PFSK-1 (cell line): ENCODE measurements around the gene IKBKE.

Experiments used
- FOXP2 ChIP-seq: optimal IDR thresholded peaks from 2 replicates; pipeline ENCODE3; 2011; ENCODE audit warnings: borderline replicate concordance, control low read depth, inconsistent platforms; ENCODE audit not compliant: insufficient read depth; ENCODE audit errors: extremely low read length, extremely low read depth
- POLR2AphosphoS5 ChIP-seq: IDR thresholded peaks from 2 replicates; pipeline ENCODE4 v1.6.1; 2012; ENCODE audit warnings: low read depth, mild to moderate bottlenecking, control low read depth, low read length, moderate library complexity
- SIN3A ChIP-seq: IDR thresholded peaks from 2 replicates; pipeline ENCODE4 v1.6.1; 2012; ENCODE audit warnings: mild to moderate bottlenecking, low read length, moderate library complexity, borderline replicate concordance; ENCODE audit not compliant: insufficient read depth
- TAF1 ChIP-seq: IDR thresholded peaks from 2 replicates; pipeline ENCODE4 v1.6.1; 2012; ENCODE audit warnings: low read length, control low read depth, borderline replicate concordance; ENCODE audit not compliant: insufficient read depth
- TF ChIP-seq, protein P1 (sequence below), 2 experiments: IDR thresholded peaks; 2 replicates each; pipeline versions ENCODE4 v1.6.1 to v1.8.0; 2011 to 2012; ENCODE audit warnings: low read depth in 2 of 2, low read length in 2 of 2, control low read depth in 1 of 2, inconsistent platforms in 1 of 2, mild to moderate bottlenecking in 1 of 2, moderate library complexity in 1 of 2; ENCODE audit not compliant: insufficient read depth in 1 of 2

IKBKE gene

GRCh38 chr1:206498685-206499084, 28.4 kb downstream of the IKBKE start:
- TF ChIP-seq POLR2AphosphoS5 = no peak
- TF ChIP-seq, protein P1, sequence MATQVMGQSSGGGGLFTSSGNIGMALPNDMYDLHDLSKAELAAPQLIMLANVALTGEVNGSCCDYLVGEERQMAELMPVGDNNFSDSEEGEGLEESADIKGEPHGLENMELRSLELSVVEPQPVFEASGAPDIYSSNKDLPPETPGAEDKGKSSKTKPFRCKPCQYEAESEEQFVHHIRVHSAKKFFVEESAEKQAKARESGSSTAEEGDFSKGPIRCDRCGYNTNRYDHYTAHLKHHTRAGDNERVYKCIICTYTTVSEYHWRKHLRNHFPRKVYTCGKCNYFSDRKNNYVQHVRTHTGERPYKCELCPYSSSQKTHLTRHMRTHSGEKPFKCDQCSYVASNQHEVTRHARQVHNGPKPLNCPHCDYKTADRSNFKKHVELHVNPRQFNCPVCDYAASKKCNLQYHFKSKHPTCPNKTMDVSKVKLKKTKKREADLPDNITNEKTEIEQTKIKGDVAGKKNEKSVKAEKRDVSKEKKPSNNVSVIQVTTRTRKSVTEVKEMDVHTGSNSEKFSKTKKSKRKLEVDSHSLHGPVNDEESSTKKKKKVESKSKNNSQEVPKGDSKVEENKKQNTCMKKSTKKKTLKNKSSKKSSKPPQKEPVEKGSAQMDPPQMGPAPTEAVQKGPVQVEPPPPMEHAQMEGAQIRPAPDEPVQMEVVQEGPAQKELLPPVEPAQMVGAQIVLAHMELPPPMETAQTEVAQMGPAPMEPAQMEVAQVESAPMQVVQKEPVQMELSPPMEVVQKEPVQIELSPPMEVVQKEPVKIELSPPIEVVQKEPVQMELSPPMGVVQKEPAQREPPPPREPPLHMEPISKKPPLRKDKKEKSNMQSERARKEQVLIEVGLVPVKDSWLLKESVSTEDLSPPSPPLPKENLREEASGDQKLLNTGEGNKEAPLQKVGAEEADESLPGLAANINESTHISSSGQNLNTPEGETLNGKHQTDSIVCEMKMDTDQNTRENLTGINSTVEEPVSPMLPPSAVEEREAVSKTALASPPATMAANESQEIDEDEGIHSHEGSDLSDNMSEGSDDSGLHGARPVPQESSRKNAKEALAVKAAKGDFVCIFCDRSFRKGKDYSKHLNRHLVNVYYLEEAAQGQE (IDR thresholded peaks at IDR 0.05; ENCODE audit: insufficient read depth in 1 of 2, low read depth in 2 of 2, low read length in 2 of 2) = no peak
- no peak for TF ChIP-seq SIN3A
- TF ChIP-seq TAF1 = no peak
- TF ChIP-seq FOXP2 = no peak

- no peak for TF ChIP-seq FOXP2
- TF ChIP-seq, protein P1 (IDR thresholded peaks at IDR 0.05; ENCODE audit: insufficient read depth in 1 of 2, low read depth in 2 of 2, low read length in 2 of 2) = no peak
- no peak for TF ChIP-seq POLR2AphosphoS5
- TF ChIP-seq TAF1 = no peak
- no peak for TF ChIP-seq SIN3A
Observed at GRCh38 chr1:206500046-206500445, 29.8 kb downstream of the IKBKE start.

- TF ChIP-seq, protein P1 (IDR thresholded peaks at IDR 0.05; ENCODE audit: insufficient read depth in 1 of 2, low read depth in 2 of 2, low read length in 2 of 2) = no peak
- TF ChIP-seq SIN3A = no peak
- no peak for TF ChIP-seq FOXP2
- no peak for TF ChIP-seq POLR2AphosphoS5
- TF ChIP-seq TAF1 = no peak
Observed at GRCh38 chr1:206501881-206502280, 31.6 kb downstream of the IKBKE start.

GRCh38 chr1:206502403-206502802, 32.1 kb downstream of the IKBKE start:
- 0 out of 2 replicates have a peak, but pooled peaks have one; percentile 3 for TF ChIP-seq POLR2AphosphoS5
- TF ChIP-seq FOXP2 = no peak

GRCh38 chr1:206502812-206503211, 32.5 kb downstream of the IKBKE start:
- TF ChIP-seq TAF1 = no peak
- TF ChIP-seq POLR2AphosphoS5 = 0 out of 2 replicates have a peak, but pooled peaks have one; percentile 9

- TF ChIP-seq POLR2AphosphoS5 = 0 out of 2 replicates have a peak, but pooled peaks have one; percentile 27
- TF ChIP-seq FOXP2 = no peak
- no peak for TF ChIP-seq TAF1
- TF ChIP-seq, protein P1 (IDR thresholded peaks at IDR 0.05; ENCODE audit: insufficient read depth in 1 of 2, low read depth in 2 of 2, low read length in 2 of 2) = peak in 1 of 2 experiments; percentile 44; a peak in 1 of 4 replicates
- no peak for TF ChIP-seq SIN3A
Observed at GRCh38 chr1:206503591-206504362, 33.5 kb downstream of the IKBKE start.
